Nephron progenitor cell (in vitro differentiated cells): ENCODE results near the gene MRGPRG.

Experiments
- DNase-seq: peaks from one replicate; pipeline ENCODE4 v3.0.0; 2021
- H3K27ac Mint-ChIP-seq: 2 replicates; pipeline ENCODE4 v1.8.0; 2021; ENCODE audit warnings: mild to moderate bottlenecking, moderate library complexity, mixed read lengths
- H3K27me3 Mint-ChIP-seq: 2 replicates; pipeline ENCODE4 v1.8.0; 2021; ENCODE audit warnings: mild to moderate bottlenecking, low read depth, mixed read lengths; ENCODE audit not compliant: poor library complexity
- H3K36me3 Mint-ChIP-seq: 2 replicates; pipeline ENCODE4 v1.8.0; 2021; ENCODE audit warnings: low read depth, mixed read lengths
- H3K4me1 Mint-ChIP-seq: 2 replicates; pipeline ENCODE4 v1.8.0; 2021; ENCODE audit warnings: mixed read lengths
- H3K4me3 Mint-ChIP-seq: 2 replicates; pipeline ENCODE4 v1.8.0; 2021; ENCODE audit warnings: mild to moderate bottlenecking, moderate library complexity, mixed read lengths
- H3K9me3 Mint-ChIP-seq: 2 replicates; pipeline ENCODE4 v1.8.0; 2021; ENCODE audit warnings: mild to moderate bottlenecking, moderate library complexity, mixed read lengths
- TF ChIP-seq, protein P1 (sequence below): fragments of 200-600 bp; sonication (generic); IDR thresholded peaks from 2 replicates; pipeline ENCODE4 v1.5.0; 2021; ENCODE audit warnings: antibody characterized with exemption

The MRGPRG gene

DNA sequence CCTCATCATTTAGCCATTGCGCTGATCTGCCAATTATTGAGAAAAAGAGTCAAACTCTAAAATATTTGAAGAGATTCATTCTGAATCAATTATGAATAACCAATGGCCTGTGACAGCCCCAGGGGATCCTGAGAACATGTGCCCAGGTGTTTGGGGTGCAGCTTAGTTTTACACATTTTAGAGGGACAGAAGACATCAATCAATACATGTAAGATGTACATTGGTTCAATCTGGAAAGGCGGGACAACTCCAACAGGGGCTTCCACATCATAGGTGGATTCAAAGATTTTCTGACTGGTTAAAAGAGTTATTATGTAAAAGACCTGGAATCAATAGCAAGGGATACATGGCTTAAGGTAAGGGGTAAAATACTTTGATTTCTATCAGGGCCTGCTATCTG lies 18.5 kb upstream of the MRGPRG start:
- H3K9me3 Mint-ChIP-seq = no peaks in the 10 kb centered on the region
- no peaks in the 10 kb centered on the region for H3K36me3 Mint-ChIP-seq
- no peak overlapping the region for H3K27ac Mint-ChIP-seq

DNA sequence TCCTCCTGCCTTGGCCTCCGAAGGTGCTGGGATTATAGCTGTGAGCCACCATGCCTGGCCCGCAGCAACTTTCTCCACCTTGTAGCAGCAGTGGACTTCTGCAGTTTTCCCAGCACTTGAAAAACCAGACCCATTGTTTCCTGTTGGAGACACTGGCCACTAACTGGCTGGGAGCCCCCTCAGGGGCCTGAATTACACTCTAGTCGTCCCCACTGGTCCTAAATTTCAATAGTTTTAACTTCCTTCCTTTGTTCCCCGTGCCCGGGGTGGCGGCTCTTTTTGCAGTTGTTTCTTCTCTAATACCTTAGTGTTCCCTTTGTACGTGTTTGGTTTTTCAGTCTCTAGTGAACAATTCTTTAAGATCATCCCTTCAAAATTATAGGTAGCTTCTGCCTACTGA lies 16.2 kb upstream of the MRGPRG start:
- DNase-seq = no peak
- Mint-ChIP-seq H3K27ac (no peak overlapping the region), H3K9me3 (no peaks in the 10 kb centered on the region), H3K27me3 (peaks cover 18% of the 10 kb centered on the region), H3K4me1 (no peaks in the 10 kb centered on the region), H3K4me3 (no peak overlapping the region), H3K36me3 (no peaks in the 10 kb centered on the region)
- TF ChIP-seq, protein P1, sequence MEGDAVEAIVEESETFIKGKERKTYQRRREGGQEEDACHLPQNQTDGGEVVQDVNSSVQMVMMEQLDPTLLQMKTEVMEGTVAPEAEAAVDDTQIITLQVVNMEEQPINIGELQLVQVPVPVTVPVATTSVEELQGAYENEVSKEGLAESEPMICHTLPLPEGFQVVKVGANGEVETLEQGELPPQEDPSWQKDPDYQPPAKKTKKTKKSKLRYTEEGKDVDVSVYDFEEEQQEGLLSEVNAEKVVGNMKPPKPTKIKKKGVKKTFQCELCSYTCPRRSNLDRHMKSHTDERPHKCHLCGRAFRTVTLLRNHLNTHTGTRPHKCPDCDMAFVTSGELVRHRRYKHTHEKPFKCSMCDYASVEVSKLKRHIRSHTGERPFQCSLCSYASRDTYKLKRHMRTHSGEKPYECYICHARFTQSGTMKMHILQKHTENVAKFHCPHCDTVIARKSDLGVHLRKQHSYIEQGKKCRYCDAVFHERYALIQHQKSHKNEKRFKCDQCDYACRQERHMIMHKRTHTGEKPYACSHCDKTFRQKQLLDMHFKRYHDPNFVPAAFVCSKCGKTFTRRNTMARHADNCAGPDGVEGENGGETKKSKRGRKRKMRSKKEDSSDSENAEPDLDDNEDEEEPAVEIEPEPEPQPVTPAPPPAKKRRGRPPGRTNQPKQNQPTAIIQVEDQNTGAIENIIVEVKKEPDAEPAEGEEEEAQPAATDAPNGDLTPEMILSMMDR = no peak

More for the DNA sequence above, 18.5 kb upstream of the MRGPRG start:
- no peak for DNase-seq
- H3K4me1 Mint-ChIP-seq = no peaks in the 10 kb centered on the region
- TF ChIP-seq, protein P1 = no peak
- no peak overlapping the region for H3K4me3 Mint-ChIP-seq
- peaks cover 23% of the 10 kb centered on the region for H3K27me3 Mint-ChIP-seq

DNA sequence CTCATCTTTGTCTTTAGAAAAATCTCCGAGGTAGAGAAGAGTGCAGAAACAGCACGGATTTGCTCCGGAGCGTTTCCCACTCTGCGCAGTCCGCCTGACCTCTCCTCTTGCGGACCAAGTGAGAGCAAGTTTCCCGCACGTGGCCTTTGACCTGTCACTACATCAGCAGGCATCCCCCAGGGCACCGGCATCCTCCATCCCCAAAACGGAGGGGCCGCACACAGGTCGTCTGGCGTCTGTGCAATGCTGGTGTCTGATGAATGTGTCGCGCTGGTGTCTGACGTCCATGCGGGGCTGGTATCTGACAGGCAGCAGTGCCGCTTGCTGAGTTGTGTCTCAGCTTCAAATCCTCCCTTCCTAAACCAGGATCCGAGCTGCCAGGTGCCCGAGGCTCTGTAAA lies 14.3 kb upstream of the MRGPRG start:
- Mint-ChIP-seq H3K4me3 (no peak overlapping the region), H3K9me3 (no peaks in the 10 kb centered on the region), H3K27ac (no peak overlapping the region), H3K4me1 (no peaks in the 10 kb centered on the region), H3K27me3 (peaks cover 11% of the 10 kb centered on the region), H3K36me3 (no peaks in the 10 kb centered on the region)
- no peak for DNase-seq
- TF ChIP-seq, protein P1 = no peak

DNA sequence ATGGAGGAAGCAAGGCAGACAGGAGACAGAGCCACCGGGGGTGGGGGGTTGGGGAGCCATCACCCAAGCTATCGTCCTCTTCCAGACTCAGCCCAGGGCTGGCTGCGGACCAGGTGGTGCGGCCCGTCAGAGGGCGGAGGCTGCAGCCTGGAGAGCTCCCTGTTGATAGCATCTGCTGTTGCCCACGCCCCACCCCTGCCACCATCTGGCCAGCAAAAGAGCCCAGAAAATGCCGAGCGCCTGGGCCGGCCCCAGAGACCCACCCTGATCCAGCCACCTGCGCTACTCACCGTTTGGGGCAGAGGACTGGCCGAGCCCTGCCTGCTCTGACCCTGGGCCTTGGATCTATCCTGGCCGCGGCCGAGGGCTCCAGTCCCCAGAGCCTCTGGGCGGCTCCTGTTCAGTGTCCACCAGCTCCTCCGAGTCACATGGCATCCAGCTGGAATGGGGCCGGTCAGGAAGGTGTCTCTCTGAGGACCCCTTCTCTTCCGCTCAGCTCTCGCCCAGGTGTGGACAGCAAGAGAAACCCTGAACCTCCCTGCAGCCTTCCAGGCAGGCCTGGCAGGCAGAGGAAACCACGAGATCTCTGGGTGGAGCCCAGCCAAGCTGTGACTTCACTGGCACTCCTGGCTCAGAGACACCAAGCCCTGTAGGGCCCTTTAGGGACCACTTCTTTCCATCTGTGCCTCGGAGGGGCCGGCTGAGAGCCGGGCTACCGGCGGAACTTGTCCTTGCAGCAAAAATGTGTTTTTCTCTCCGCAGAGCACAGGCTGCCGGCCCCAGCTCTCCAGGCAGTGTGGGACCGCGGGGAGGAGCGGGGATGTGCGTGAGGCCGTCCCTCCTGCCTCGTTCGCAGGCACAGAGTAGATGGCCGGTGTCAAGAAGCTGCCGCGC lies 13.5 kb upstream of the MRGPRG start, which contains the start of gene MRGPRE:
Gene MRGPRE, minus strand, starts transcription at position 567 of the 894 bp plus-strand sequence. CDS start 3,618 bp downstream, outside the sequence.
- H3K4me1 Mint-ChIP-seq = peaks cover 3% of the 10 kb centered on the region
- H3K4me3 Mint-ChIP-seq = no peak within 1 kb of the TSS
- TF ChIP-seq, protein P1 = no peak
- H3K27ac Mint-ChIP-seq = no peak within 1 kb of the TSS
- no peak for DNase-seq
- no peaks in the 10 kb centered on the region for H3K36me3 Mint-ChIP-seq
- H3K9me3 Mint-ChIP-seq = no peaks in the 10 kb centered on the region
- peaks cover 10% of the 10 kb centered on the region for H3K27me3 Mint-ChIP-seq

DNA sequence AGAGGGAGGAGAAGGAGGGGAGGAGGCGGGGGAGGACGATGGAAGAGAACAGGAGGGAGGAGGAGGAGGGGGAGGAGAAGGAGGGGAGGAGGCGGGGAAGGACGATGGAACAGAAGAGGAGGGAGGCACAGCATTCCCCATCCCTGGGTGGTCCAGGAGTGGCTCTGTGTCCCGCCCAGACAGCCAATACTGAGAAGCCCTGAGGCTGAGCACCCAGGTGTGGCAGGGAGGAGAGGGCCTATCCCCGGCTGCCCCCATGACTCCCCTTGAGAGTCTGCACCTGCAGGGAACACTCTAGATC lies 12.9 kb upstream of the MRGPRG start:
- TF ChIP-seq, protein P1 = no peak
- DNase-seq = no peak
- H3K4me3 Mint-ChIP-seq = no peak overlapping the region
- H3K27ac Mint-ChIP-seq = no peak overlapping the region
- H3K4me1 Mint-ChIP-seq = peaks cover 8% of the 10 kb centered on the region
- no peaks in the 10 kb centered on the region for H3K36me3 Mint-ChIP-seq
- peaks cover 8% of the 10 kb centered on the region for H3K27me3 Mint-ChIP-seq
- no peaks in the 10 kb centered on the region for H3K9me3 Mint-ChIP-seq
